Type B pancreatic cell (in vitro differentiated cells): Measurements from ENCODE around the gene SCAF1. TPM values are rescaled to one million over a fixed set of nuclear protein-coding genes. Genes with fewer than 3 reads are reported as not detected.

Source experiments
- DNase-seq: peaks from one replicate; pipeline ENCODE4 v3.0.0; 2021; ENCODE audit warnings: mixed read lengths; ENCODE audit not compliant: unreplicated experiment; ENCODE audit errors: extremely low spot score
- H3K27ac Mint-ChIP-seq: 2 replicates; pipeline ENCODE4 v1.8.0; 2021; ENCODE audit warnings: mild to moderate bottlenecking, mixed read lengths
- H3K27me3 Mint-ChIP-seq: 2 replicates; pipeline ENCODE4 v1.8.0; 2021; ENCODE audit warnings: mixed read lengths
- H3K36me3 Mint-ChIP-seq: 2 replicates; pipeline ENCODE4 v1.8.0; 2021; ENCODE audit warnings: mixed read lengths
- H3K4me1 Mint-ChIP-seq: one replicate; pipeline ENCODE4 v1.8.0; 2021; ENCODE audit warnings: mixed read lengths; ENCODE audit not compliant: unreplicated experiment
- H3K4me3 Mint-ChIP-seq: 2 replicates; pipeline ENCODE4 v1.8.0; 2021; ENCODE audit warnings: mild to moderate bottlenecking, mixed read lengths
- H3K9me3 Mint-ChIP-seq: 2 replicates; pipeline ENCODE4 v1.8.0; 2021; ENCODE audit warnings: mixed read lengths
- total RNA-seq: library from RNA; stranded (reverse); gene quantifications from 2 replicates; pipeline ENCODE4 v1.2.1, GENCODE V29; 2021; ENCODE audit warnings: low replicate concordance
- TF ChIP-seq, protein P1 (sequence below): fragments of 200-600 bp; sonication (generic); conservative IDR thresholded peaks from 2 replicates; pipeline ENCODE4 v1.5.0; 2021; ENCODE audit warnings: antibody characterized with exemption, mild to moderate bottlenecking

Gene SCAF1
- total RNA-seq, 1 donor from 2014 or later: 78.1 TPM

DNA sequence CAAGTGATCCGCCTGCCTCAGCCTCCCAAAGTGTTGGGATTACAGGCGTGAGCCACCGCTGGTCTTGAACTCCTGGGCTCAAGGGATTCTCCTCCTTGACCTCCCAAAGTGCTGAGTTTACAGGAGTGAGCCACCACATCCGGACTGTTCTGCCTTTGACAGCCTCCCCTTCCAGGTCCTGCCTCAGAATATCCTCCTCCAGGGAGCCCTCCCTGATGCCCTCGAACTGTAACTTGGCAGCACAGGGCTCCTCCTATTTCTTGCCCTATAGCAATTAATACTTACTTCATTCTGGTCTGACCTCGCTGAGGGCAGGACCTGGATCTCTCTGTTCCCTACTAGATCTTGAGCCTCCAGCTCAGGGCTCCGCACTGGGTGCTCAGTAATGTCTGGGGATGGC, 54.9 kb downstream of the SCAF1 start:
- H3K9me3 Mint-ChIP-seq: no peaks in the 10 kb centered on the region
- TF ChIP-seq, protein P1, sequence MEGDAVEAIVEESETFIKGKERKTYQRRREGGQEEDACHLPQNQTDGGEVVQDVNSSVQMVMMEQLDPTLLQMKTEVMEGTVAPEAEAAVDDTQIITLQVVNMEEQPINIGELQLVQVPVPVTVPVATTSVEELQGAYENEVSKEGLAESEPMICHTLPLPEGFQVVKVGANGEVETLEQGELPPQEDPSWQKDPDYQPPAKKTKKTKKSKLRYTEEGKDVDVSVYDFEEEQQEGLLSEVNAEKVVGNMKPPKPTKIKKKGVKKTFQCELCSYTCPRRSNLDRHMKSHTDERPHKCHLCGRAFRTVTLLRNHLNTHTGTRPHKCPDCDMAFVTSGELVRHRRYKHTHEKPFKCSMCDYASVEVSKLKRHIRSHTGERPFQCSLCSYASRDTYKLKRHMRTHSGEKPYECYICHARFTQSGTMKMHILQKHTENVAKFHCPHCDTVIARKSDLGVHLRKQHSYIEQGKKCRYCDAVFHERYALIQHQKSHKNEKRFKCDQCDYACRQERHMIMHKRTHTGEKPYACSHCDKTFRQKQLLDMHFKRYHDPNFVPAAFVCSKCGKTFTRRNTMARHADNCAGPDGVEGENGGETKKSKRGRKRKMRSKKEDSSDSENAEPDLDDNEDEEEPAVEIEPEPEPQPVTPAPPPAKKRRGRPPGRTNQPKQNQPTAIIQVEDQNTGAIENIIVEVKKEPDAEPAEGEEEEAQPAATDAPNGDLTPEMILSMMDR: no peak
- H3K4me1 Mint-ChIP-seq: no peaks in the 10 kb centered on the region
- no peak overlapping the region for H3K27ac Mint-ChIP-seq
- no peaks in the 10 kb centered on the region for H3K36me3 Mint-ChIP-seq
- no peaks in the 10 kb centered on the region for H3K27me3 Mint-ChIP-seq
- H3K4me3 Mint-ChIP-seq: no peak overlapping the region
- no peak for DNase-seq

DNA sequence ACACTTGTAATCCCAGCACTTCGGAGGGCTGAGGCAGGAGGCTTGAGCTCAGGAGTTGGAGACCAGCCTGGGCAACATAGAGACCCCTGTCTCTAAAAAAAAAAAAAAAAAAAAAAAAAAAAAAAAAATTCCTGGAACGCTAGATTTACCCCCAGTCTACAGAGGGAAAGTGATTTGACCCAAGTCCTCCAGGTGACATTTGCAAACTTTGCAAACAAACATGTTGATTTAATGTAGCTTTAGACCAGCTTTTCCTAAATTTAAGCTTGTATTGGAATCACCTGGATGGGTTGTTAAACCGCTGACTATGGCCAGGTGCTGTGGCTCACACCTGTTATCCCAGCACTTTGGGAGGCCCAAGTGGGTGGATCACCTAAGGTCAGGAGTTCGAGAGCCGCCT, 57.4 kb downstream of the SCAF1 start:
- H3K4me3 Mint-ChIP-seq: no peak overlapping the region
- H3K27me3 Mint-ChIP-seq: no peaks in the 10 kb centered on the region
- TF ChIP-seq, protein P1: no peak
- H3K36me3 Mint-ChIP-seq: no peaks in the 10 kb centered on the region
- H3K9me3 Mint-ChIP-seq: no peaks in the 10 kb centered on the region
- H3K4me1 Mint-ChIP-seq: no peaks in the 10 kb centered on the region
- no peak for DNase-seq
- no peak overlapping the region for H3K27ac Mint-ChIP-seq

DNA sequence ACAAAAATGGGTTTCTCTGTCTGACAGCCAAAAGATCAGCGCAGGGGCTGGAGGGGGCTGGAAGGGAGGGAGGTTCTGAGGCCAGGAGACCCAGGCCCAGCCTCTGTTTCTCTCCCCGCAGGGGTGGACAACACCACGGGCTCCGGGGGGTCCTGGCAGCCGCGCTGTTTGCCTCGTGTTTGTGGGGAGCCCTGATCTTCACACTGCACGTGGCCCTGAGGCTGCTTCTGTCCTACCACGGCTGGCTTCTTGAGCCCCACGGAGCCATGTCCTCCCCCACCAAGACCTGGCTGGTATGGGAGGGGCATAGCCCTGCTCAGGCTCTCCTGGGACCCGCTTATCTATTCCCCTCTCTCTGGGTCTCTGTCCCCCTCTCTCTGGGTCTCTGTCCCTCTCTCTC, 58.6 kb downstream of the SCAF1 start:
- TF ChIP-seq, protein P1: no peak
- Mint-ChIP-seq H3K9me3 (no peaks in the 10 kb centered on the region), H3K4me1 (no peaks in the 10 kb centered on the region), H3K36me3 (no peaks in the 10 kb centered on the region), H3K27me3 (no peaks in the 10 kb centered on the region), H3K4me3 (no peak overlapping the region), H3K27ac (no peak overlapping the region)
- DNase-seq: no peak

DNA sequence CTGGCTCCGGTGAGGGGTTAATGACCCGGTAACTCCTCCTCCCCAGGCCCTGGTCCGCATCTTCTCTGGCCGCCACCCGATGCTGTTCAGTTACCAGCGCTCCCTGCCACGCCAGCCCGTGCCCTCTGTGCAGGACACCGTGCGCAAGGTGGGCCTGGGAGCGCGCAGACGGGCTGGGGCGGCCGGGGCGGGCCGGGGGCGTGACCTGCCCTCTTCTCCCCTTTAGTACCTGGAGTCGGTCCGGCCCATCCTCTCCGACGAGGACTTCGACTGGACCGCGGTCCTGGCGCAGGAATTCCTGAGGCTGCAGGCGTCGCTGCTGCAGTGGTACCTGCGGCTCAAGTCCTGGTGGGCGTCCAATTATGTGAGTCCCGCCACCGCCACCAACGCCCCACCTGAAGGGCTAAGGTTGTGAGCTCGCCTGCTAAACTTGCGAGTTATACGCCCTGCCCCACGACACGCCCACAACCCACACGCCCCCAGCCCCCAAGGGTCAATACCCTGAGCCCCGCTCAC, 59.3 kb downstream of the SCAF1 start:
- no peaks in the 10 kb centered on the region for H3K9me3 Mint-ChIP-seq
- H3K36me3 Mint-ChIP-seq: no peaks in the 10 kb centered on the region
- peak; percentile 67 for DNase-seq
- TF ChIP-seq, protein P1: no peak
- H3K4me1 Mint-ChIP-seq: no peaks in the 10 kb centered on the region
- H3K4me3 Mint-ChIP-seq: no peak overlapping the region
- no peaks in the 10 kb centered on the region for H3K27me3 Mint-ChIP-seq
- no peak overlapping the region for H3K27ac Mint-ChIP-seq

DNA sequence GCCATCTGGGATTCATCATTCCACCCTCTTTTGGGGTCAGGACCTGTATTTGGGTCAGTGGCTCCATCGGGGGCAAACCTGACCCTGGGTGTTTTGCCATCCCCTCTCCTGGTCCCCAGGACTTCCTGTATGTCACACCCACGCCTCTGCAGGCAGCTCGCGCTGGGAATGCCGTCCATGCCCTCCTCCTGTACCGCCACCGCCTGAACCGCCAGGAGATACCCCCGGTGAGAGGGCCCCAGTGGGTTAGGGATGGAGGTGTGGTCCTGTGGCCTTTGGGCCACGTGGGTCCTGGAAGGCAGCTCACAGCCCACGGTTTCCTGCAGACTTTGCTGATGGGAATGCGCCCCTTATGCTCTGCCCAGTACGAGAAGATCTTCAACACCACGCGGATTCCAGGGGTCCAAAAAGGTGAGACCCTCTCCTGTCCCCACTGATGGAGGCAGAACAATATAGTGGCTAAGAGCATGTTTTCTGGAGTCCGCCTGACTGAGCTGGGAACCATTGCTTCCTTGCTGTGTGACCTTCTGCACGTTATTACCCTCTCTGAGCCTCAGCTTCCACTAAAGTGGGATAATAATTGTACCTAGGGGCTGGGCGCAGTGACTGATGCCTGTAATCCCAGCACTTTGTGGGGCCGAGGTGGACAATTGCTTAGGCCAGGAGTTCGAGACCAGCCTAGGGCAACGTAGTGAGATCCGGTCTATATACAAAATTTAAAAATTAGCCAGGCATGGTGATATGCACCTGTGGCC, 63.1 kb downstream of the SCAF1 start:
- TF ChIP-seq, protein P1: no peak
- DNase-seq: no peak
- Mint-ChIP-seq H3K4me1 (no peaks in the 10 kb centered on the region), H3K27ac (no peak overlapping the region), H3K9me3 (no peaks in the 10 kb centered on the region), H3K27me3 (no peaks in the 10 kb centered on the region), H3K4me3 (no peak overlapping the region), H3K36me3 (peaks cover 1% of the 10 kb centered on the region)
